DMS153 treated with DMSO at 0.1 percent for 48 hours (cell line): ENCODE data around the gene MAML2.

Experiments used
- DNase-seq: peaks from one replicate; lab custom pipeline; 2025; ENCODE audit not compliant: unreplicated experiment; lab: John Stamatoyannopoulos, UW

The MAML2 gene

GRCh38 chr11:96161307-96162089 is 181.5 kb downstream of the MAML2 start:
- no peak for DNase-seq

- DNase-seq: no peak
These were observed 182.2 kb downstream of the MAML2 start for GRCh38 chr11:96160732-96161306.

- DNase-seq: no peak
These were observed 183.0 kb downstream of the MAML2 start for GRCh38 chr11:96159968-96160367.

GRCh38 chr11:96158126-96158525 is 184.9 kb downstream of the MAML2 start:
- DNase-seq: no peak

- no peak for DNase-seq
These were observed 185.5 kb downstream of the MAML2 start for GRCh38 chr11:96157517-96157873.

GRCh38 chr11:96156379-96156722 is 186.6 kb downstream of the MAML2 start:
- no peak for DNase-seq

- no peak for DNase-seq
These were observed 187.2 kb downstream of the MAML2 start for GRCh38 chr11:96155627-96156378.

- DNase-seq: no peak
These were observed 188.0 kb downstream of the MAML2 start for GRCh38 chr11:96154802-96155520.

- no peak for DNase-seq
These were observed 190.4 kb downstream of the MAML2 start for GRCh38 chr11:96152623-96153022.

GRCh38 chr11:96151501-96151900 is 191.5 kb downstream of the MAML2 start:
- no peak for DNase-seq

- no peak for DNase-seq
These were observed 192.4 kb downstream of the MAML2 start for GRCh38 chr11:96150609-96151008.

GRCh38 chr11:96149743-96150555 is 193.0 kb downstream of the MAML2 start:
- DNase-seq: no peak

GRCh38 chr11:96147906-96148486 is 195.0 kb downstream of the MAML2 start:
- no peak for DNase-seq

- DNase-seq: no peak
These were observed 195.8 kb downstream of the MAML2 start for GRCh38 chr11:96147186-96147585.

GRCh38 chr11:96146765-96147164 is 196.2 kb downstream of the MAML2 start:
- no peak for DNase-seq

GRCh38 chr11:96145163-96145585 is 197.8 kb downstream of the MAML2 start:
- no peak for DNase-seq

- no peak for DNase-seq
These were observed 198.4 kb downstream of the MAML2 start for GRCh38 chr11:96144553-96144952.

- no peak for DNase-seq
These were observed 199.9 kb downstream of the MAML2 start for GRCh38 chr11:96143041-96143521.

- DNase-seq: no peak
These were observed 201.4 kb downstream of the MAML2 start for GRCh38 chr11:96141626-96142025.

- DNase-seq: no peak
These were observed 203.3 kb downstream of the MAML2 start for GRCh38 chr11:96139691-96140090.
